Measurements from ENCODE around the gene TMEM126B.
A peak's percentile ranks its signal among the peaks of the same experiment; 100 is the strongest.
"Not testable (repeated sequence)": the region's sequence is repeated elsewhere in the genome, so short reads cannot be mapped to it uniquely, and the experiment has no call there.

Gene TMEM126B

DNA sequence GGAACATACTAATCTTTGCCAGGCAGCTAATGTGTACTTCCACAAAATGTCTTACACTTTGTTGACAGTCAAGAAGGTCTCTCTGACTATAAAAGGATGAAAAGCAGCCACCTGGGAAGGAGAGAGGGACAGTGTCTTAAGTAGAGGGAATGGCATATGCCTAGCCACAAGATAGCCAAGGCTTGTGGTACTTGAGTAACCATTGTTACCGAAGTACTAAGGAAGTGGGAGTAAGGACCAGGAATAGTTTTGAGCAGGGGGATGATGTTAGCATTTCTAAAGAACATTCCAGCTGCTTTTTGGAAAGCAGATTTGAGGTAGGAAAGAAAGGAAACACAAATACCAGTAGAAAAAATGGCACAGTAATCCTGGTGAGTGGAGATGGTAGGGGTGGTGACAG, 22.7 kb downstream of the TMEM126B start:
- no peak for DNase-seq

DNA sequence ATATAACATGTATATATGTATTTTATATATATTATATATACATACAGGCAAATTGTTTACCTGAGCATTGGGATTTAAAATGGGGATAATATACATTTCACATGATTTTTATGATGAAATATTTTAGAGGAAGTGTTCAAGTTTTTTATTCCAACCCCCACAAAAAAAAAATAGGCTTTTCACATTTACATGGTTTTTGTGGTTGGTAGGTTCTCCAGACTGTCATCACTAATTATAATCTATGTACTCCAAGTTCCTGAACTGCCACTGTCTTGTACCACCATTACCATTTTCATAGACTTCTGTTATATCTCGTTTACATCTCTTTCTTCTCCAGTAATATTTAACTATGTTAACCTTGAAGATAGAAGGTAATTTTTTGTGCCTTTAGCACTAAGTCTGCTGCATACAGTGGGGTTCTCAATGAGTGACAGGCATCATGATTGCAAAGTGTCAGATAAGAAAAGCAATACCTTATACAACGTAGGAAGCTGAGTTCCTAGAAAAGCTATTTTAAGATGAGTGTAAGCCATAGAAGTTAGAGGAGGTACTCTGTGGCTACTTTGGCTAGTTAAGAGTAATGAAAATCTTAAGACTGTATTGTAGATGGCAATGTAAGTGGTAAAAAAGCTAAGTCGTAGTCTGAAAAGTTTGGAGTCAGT, 24.5 kb downstream of the TMEM126B start:
- DNase-seq: no peak

DNA sequence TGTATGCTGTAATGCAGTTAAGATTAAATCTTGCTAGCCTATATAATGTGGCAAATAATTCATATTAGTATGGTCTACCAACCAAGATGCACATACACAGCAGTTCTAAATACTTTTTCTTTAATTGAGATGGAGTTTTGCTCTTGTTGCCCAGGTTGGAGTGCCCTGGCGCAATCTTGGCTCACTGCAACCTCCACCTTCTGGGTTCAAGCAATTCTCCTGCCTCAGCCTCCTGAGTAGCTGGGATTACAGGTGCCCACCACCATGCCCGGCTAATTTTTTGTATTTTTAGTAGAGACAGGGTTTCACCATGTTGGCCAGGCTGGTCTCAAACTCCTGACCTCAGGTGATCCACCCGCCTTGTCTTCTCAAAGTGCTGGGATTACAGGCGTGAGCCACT, 25.9 kb downstream of the TMEM126B start:
- DNase-seq: not testable (repeated sequence)

DNA sequence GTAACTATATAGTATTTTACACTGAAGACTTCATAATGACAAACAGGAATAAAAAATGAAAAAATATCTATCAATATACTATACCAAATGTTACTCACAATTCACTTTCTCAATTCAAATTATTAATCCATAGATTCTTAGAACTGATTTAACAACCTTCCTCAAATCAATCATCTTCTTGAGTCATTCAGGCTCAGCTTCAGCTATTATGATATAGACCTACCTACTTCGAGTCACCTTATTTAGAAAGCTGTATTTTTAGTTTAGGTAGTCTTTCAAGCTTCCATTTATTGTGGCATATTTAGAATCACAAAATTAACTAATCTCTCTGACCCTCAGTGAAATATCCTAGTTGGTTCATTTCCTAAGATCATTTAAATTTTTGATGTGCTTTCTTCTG, 28.4 kb downstream of the TMEM126B start:
- no peak for DNase-seq

DNA sequence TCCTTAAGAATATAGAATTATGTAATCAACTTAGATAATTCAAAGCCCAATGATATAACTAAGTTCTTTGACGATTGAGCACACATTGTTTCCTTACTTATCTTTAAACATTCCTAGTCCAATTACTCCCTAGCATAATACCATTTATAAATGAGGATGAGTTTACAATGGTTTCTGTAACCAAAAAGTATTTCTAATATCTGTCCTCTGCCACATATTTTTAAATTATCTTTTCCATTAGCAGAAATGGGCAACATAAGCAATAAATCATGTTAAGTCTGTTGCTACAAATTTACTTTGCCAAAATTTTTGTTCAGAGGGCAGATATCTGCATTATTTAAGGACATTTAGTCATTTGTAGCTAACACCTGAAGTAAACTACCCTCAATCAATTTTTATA, 29.8 kb downstream of the TMEM126B start:
- DNase-seq: no peak

DNA sequence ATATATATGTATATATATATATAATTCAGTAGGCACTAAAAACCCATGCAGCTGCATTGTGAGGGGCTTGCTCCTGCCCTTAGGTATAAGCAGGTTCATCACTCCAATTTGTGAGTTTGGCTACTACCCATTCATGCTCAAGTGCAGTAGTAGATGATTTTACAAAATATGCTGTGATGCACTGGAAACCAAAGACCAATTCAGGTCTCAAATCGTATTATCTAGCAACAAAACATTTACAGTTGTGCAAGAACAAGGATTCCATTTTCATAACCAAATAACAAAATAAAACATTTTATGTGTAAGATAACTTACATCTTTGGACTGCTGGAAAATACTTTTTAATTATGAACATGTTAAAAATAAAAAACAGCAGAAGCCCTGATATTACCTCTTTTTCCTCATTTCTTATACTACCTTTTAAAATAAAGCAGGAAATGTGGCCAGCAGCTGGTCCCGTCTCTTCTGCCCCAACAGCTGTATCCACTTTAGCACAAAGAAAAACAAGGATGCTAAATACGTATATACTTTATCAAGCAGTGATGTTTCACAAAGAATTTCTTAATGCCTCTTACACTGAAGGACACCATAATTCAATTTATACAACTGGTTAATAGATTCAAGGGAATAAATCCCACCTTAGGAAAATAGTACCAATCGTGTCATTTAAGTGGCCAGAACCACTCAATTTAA, 33.7 kb downstream of the TMEM126B start:
- no peak for DNase-seq

DNA sequence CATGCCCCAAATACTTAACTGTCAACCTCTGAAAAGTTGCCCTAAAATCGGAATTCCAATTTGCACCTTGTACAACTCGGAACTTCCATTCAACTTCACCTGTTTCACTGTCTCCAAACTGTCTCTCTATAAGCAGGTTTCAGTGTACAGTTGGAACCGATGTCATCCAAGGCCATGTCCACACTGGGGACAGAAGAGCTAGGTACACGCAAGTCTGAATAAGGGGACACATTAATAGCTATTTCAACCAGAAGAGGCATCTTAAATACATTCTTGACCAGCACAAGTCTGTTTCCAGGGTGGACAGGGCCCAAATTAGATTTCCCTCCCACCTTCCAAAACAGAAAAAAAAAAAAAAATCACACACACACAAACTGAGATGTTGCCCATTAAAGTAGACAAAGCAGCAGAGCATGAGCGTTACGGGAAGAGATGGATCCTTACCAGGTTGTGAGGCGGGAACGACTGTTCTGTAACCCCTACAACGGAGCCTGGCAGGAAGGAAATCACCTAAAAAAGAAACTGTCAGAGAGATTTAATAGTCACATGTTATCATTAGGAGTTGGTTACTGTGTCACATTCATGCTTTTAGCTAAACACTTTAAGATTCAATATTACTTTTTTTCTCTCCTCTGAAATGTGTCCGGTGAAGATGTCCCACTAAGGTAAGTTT, 34.8 kb downstream of the TMEM126B start:
- DNase-seq: no peak

DNA sequence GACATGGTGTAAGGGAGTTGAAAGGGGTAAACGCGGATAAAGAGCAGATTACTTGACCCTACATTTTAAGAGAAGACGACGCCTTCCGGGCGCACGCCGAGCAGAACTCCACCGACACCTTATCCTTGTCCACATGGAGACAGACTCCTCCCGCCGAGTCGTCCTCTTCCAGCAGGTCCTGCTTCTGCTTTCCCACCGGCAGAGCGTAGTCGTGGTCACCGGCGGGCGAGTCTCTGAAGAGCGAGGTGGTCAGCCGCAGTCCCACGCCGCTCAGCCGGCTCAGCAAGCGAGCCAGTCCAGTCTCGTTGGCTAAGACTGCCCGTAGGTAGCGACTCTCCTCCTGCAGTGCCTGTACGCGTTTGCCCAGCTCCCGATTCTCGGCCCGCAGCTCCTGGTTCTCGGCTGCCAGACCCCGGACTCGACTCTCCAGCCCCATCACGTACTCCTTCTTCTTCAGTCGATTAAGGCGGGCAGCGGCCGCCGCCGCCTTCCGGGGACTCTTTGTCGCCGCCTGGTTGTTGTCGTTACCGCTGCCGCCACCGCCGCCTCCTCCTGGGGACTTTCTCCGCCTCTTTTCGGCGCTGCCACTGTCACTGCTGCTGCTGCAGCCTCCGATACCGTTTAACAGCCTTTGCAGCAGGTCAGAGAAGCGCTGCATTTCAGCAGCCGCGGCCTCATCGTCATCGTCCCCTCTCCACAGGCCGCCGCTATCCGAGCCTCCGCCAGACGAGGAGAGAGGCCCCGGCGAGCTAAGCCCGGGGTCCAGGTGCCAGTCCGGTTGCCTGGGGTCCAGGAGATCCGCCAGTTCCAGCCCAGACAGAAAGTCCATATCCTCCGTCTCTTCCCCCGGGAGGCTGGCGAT, 35.6 kb downstream of the TMEM126B start:
- DNase-seq: peak; percentile 61 to 71

DNA sequence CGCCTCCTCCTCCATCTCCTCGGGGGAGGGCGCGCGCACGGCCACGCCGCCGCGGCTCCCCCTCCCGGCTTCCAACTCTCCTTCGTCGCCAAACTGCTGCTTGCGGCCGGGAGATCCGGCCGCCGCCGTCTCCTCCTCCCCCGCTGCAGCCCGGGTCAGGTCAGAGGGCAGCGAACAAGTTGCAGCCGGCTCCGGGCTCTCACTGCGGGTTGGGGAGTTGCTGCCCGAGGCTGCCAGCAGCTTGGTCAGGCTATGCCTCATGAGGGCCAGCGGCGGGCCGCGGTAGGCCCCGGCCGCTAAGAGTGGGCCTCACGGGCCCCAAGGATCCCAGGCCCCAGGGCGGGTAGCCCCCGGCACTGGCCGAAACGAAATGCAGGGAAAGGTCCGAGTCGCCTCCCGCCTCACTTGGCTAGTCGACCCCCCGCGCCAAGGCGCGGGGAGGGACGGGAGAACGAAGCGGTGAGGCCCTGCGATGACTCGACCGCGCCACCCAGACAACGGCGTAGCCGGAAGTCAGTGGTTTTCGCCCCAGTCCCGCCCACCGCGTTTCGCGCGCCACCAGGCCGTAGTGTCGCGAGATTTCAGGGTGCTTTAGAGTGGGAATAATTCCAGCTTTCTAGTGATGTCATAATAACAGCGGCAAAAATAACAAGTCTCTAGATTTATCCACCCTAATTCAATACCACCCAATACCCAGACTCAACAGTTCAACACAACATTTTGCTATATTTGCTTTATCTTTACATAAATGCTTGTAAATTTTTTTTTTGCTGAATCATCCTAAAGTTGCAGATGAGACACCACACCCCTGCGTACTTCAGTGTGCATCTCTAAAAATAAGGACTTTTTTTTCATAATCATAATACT, 36.5 kb downstream of the TMEM126B start, which contains the start of gene CREBZF:
Gene CREBZF (minus strand): TSS at position 515 of the 867 bp plus-strand sequence. CDS start 254 bp downstream, at position 261.
- DNase-seq: peak; percentile 85 to 94

DNA sequence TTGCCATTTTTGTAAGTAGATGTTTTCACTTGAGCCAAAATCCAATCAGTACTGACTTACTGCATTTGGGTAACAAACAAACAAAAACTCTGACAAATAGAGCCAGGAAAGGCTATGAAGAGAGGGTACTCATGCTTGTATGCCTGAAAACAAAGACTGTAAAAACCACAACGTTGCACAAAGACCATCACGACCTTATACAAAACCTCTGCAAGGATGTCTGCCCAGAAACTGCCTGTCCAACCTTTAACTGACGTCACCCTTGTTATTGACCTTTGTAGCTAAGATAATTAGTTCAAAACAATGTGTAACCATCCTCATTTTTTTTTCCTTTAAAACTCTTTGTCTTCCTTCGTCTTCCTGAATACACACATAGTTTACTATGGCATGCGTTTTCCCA, 37.3 kb downstream of the TMEM126B start:
- no peak for DNase-seq

DNA sequence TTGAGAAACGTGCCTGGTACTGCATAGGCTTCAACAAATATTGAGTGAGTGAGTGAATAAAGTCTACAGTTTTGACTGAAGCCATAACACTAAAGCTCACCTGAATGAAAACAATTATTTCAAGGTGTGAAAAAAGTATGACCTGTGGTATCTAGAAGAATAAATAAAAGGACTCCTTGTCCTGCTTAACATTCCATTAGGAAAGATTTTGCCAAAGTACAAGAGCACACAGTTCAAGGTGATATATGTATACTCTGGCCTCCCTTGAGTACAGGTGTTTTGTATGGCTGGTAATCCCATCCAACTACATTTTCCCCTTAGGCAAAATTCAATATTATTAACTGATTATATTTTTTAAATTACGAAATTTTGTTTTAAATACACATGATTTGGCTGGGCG, 38.3 kb downstream of the TMEM126B start:
- DNase-seq: no peak

DNA sequence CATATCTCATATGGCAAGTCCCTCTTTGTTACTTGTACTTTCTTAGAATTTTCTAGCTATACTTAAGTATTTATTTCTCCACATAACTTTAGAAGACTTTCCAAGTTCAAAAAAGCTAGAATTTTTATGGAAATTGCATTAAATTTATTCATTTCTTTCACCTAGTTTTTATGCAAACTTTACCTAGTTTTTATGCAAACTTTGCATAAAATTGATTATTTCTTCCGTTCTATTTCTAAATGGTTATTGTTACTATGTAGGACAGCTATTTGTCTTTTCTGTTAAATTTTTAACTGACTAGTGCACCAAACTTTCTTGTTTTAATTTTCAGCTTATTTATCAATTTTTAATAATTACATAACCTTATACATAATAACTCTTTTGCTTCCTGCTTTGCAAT, 39.8 kb downstream of the TMEM126B start:
- DNase-seq: no peak

DNA sequence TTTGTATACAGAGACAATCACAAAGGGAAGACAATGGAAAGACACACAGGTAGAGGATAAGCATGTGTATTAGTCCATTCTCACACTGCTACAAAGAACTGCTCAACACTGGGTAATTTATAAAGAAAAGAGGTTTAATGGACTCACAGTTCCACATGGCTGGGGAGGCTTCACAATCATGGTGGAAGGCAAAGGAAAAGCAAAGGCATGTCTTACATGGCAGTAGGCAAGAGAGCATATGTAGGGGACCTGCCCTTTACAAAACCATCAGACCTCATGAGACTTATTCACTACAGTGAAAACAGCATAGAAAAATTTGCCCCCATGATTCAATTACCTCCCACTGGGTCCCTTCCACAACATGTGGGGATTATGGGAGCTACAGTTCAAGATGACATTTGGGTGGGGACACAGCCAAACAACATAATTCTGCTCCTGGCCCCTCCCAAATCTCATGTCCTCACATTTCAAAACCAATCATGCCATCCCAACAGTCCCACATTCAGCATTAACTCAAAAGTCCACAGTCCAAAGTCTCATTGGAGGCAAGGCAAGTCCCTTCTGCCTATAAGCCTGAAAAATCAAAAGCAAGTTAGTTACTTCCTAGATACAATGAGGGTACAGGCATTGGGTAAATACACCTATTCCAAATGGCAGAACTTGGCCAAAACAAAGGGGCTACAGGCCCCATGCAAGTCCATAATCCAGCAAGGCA, 42.7 kb downstream of the TMEM126B start:
- not testable (repeated sequence) for DNase-seq

DNA sequence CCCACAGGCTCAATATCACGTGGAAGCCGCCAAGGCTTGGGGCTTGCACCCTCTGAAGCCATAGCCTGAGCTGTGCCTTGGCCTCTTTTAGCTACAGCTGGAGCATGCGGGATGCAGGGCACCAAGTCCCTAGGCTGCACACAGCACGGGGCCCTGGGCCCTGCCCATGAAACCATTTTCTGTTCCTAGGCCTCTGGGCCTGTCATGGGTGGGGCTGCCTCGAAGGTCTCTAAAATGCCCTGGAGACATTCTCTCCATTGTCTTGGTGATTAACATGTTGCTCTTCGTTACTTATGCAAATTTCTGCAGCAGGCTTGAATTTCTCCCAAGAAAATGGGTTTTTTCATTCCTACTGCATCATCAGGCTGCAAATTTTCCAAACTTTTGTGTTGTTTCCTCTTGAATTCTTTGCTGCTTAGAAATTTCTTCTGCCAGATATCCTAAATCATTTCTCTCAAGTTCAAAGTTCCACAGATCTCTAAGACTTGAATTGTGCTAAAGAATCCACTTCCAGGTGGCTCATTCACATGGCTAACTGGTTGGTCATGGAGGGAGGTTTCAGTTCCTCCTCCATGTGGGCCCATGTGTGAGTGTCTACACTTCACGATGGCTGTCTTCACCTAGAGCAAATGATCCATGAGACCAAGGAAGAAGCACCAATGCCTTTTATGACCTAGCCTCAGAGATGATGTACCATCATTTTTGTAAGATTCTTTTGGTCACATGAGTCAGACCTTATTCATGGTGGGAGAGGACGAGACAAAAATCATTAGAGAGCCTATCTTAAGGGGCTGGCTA, 43.9 kb downstream of the TMEM126B start:
- DNase-seq: no peak

DNA sequence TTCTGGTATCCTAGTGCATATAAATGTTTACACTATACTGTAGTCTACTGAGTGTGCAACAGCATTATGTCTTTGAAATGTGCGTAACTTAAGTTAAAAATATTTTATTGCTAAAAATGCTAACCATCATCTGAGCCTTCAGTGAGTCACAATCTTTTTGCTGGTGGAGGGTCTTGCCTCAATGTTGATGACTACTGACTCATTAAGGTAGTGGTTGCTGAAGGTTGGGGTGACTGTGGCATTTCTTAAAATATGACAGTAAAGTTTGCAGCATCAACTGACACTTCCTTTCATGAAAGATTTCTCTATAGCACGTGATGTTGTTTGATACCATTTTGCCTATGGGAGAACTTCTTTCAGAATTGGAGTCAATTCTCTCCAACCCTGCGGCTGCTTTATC, 45.0 kb downstream of the TMEM126B start:
- DNase-seq: no peak

DNA sequence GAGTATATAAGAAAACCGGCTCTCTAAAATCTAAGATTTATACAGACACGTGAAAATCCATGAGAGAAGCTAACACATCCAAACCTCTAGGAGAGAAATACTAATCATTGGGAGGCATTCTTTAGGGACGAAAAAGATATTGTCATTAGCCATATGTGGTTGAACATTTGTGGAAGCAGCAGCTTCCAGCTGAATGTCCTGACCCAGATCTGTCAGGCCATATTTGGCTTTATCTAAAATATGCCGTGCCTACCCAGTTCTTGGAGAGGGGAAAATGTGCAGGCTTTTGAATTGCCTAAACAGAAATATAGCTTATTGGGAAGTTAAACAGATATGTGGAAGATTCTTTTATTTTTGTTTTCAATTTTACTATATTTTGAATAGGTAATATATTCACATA, 51.2 kb downstream of the TMEM126B start:
- no peak for DNase-seq

DNA sequence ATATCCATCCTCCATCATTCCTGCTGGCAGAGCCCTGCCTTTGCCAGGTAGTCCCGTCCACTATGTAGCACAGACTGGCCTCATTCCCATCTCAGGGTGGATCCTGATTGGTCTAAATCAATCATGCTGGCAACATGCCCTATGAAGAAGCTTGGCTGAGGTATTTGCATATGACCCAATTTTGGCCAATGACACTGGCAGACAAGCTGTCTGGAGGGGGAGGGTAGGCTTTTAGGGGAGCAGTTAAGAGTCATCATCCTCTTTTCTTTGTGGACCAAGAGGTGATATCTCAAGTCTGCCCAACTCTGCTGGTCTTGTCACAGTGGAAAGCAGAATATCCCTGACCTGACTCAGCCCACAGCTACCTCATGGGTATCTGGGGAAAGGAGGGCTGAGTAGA, 52.5 kb downstream of the TMEM126B start:
- no peak for DNase-seq

DNA sequence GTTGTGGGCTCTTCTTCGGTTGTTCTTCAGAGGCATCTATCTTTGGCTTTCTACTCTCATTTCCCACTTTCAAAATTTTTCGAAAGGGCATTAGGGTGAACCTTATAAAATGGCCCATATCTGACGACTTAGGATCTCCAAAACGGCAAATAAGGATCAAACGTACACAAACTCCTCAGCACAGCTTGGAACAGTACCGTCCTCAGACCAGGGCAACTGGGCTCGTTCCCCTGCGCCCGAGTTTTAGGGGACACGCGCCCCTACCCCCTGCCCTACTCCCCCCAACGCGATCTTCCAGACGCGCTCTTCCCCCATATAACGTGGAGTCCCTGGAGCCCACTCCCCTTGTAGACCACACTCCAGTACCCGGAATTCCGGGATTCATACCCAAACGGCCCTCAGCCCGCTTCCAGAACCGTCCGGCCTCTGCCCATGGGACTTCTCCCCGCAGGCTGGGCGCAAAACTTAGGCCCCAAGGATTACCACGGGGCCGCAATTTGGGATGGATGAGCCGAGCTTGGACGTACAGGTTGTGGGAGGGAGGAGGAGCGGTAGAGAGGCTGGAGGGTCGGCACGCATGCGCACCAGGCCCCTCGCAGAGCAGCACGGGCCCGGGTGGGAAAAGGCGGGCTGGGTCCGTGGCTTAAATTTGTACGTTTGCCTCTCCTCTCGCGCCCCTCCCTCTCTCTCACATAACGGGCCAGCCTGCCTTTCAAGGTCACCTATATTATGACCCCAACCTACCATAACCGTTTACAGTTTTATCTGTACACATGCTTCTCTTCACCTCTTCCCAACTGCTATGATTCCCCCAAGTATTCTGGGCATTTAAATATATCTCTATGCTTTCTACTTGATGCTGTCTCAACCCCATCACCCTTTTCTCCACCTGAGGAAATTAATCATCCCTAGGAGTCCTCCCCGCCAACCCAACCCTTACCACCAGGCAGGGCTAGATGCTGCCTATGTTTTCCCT, 54.2 kb downstream of the TMEM126B start:
- peak; percentile 7 to 23 for DNase-seq

DNA sequence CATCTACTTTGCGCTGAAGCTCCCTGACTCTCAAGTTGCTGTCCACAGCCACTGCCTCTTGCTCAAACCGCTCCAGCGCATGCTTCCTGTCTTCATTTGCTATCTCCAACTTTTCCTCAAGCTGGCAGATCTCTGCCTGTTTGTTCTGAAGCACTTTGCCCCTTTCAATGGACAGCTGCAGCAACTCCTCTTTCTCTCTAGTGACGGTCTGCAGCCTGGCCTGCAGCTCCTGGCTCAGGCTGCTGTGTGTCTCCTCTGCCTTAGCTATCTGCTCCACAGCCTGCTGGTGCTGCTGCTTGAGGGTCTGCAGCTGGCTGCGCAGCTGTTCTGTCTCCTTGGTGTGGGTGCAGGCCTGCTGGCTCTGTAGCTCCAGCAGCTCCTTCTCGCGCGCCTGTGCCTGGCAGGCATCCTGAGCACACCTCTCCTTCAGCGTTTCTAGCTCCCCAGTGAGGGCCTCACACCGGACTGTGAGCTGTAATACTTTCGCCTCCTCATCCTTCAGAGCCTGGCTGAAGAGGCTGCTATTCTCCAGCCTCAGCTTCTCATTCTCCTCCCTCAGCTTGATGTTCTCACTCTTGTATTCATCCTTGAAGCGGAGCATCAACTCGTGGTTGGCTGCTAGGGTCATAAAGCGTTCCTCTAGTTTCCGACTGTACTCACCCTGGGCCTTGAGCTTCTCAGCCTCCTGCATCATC, 56.9 kb downstream of the TMEM126B start:
- DNase-seq: no peak
